ENCODE data around the gene TAS2R8. TPM values are rescaled to one million over a fixed set of nuclear protein-coding genes. Genes with fewer than 3 reads are reported as not detected.

Gene TAS2R8
- not detected for total RNA-seq
- polyA plus RNA-seq, result under 1 TPM in 1 of 2 donors, not detected in 1; 0.09 TPM

GRCh38 chr12:10807186-10807585 is at the start of gene TAS2R8:
TAS2R8 (minus strand) TSS chr12:10807286; CDS start chr12:10806980, 306 bp downstream.
- WGBS, 2 donors, result 43 to 56% methylated on average over 1 of the region's 1 CpG
- Histone ChIP-seq H3K9me3 (no peaks in the 10 kb centered on the region), H3K4me1 (no peaks in the 10 kb centered on the region), H3K36me3 (no peaks in the 10 kb centered on the region), H3K27me3 (peaks cover 0 to 4% (median 0%) of the 10 kb centered on the region in 4 donors), H3K4me3 (no peak within 1 kb of the TSS), H3K27ac (no peak within 1 kb of the TSS)
- intact Hi-C loops (cut with DNase I), result no loop called here
- TF ChIP-seq CTCF (IDR thresholded peaks at IDR 0.05), result no peak
- ATAC-seq, result no peak
- no peak for DNase-seq
- FAIRE-seq, result no peak

GRCh38 chr12:10855807-10856206 is 48.7 kb upstream of the TAS2R8 start:
- TF ChIP-seq CTCF (IDR thresholded peaks at IDR 0.05), result no peak
- H3K27me3 ChIP-seq, result no peaks in the 10 kb centered on the region
- H3K4me3 ChIP-seq, result no peak overlapping the region
- intact Hi-C loops (cut with DNase I), result no loop called here
- 97 to 98% methylated on average over 2 of the region's 2 CpGs for WGBS, 2 donors
- no peak for DNase-seq
- no peak for FAIRE-seq
- no peaks in the 10 kb centered on the region for H3K36me3 ChIP-seq
- ATAC-seq, result no peak
- H3K9me3 ChIP-seq, result no peaks in the 10 kb centered on the region
- no peaks in the 10 kb centered on the region for H3K4me1 ChIP-seq
- H3K27ac ChIP-seq, result no peak overlapping the region

- H3K36me3 ChIP-seq, result no peaks in the 10 kb centered on the region
- H3K4me3 ChIP-seq, result no peak overlapping the region
- H3K4me1 ChIP-seq, result no peaks in the 10 kb centered on the region
- intact Hi-C loops (cut with DNase I), result no loop called here
- no peak overlapping the region for H3K27ac ChIP-seq
- no peaks in the 10 kb centered on the region for H3K9me3 ChIP-seq
- DNase-seq, result no peak
- 85 to 89% methylated on average over 2 of the region's 2 CpGs for WGBS, 2 donors
- no peak for FAIRE-seq
- no peaks in the 10 kb centered on the region for H3K27me3 ChIP-seq
- no peak for TF ChIP-seq CTCF (IDR thresholded peaks at IDR 0.05)
- no peak for ATAC-seq
Observed at GRCh38 chr12:10853776-10854175, 46.7 kb upstream of the TAS2R8 start.

GRCh38 chr12:10851243-10851858 is 44.3 kb upstream of the TAS2R8 start:
- intact Hi-C loops (cut with DNase I), result no loop called here

More at GRCh38 chr12:10851243-10851858, 44.3 kb upstream of the TAS2R8 start:
- 91 to 96% methylated on average over 4 of the region's 4 CpGs for WGBS, 2 donors
- Histone ChIP-seq H3K36me3 (no peaks in the 10 kb centered on the region), H3K27ac (no peak overlapping the region), H3K27me3 (no peaks in the 10 kb centered on the region), H3K9me3 (no peaks in the 10 kb centered on the region), H3K4me3 (no peak overlapping the region), H3K4me1 (no peaks in the 10 kb centered on the region)
- no peak for TF ChIP-seq CTCF (IDR thresholded peaks at IDR 0.05)
- FAIRE-seq (no peak), ATAC-seq (no peak), DNase-seq (no peak)
